Suprapubic skin (tissue), 4 donors: ENCODE results near the gene CSNK2A2. TPM values are rescaled to one million over a fixed set of nuclear protein-coding genes. Genes with fewer than 3 reads are reported as not detected.

Source experiments
- DNase-seq, 2 donors: peaks; one replicate each; pipeline ENCODE4 v3.0.0-alpha.2; 2019; ENCODE audit warnings: low spot score in 2 of 2
- H3K27ac ChIP-seq: fragments of 200-600 bp; sonication (generic); one replicate; pipeline ENCODE4 v1.5.1; 2019
- H3K27me3 ChIP-seq: fragments of 200-600 bp; sonication (generic); one replicate; pipeline ENCODE4 v1.5.1; 2019
- H3K36me3 ChIP-seq: fragments of 200-600 bp; sonication (generic); one replicate; pipeline ENCODE4 v1.5.1; 2019
- H3K4me1 ChIP-seq: fragments of 200-600 bp; sonication (generic); one replicate; pipeline ENCODE4 v1.5.1; 2019
- H3K4me3 ChIP-seq: fragments of 200-600 bp; sonication (generic); one replicate; pipeline ENCODE4 v1.5.1; 2019; ENCODE audit warnings: mild to moderate bottlenecking
- H3K9me3 ChIP-seq: fragments of 200-600 bp; sonication (generic); one replicate; pipeline ENCODE4 v1.5.1; 2019
- EP300 ChIP-seq: sonication (generic); formaldehyde crosslinking; IDR thresholded peaks from one replicate; pipeline ENCODE4 v1.6.1; 2017; ENCODE audit warnings: antibody characterized with exemption
- POLR2A ChIP-seq, 2 donors: fragments of 450-650 bp; IDR thresholded peaks; one replicate each; pipeline ENCODE4 v1.6.1; 2017; ENCODE audit warnings: antibody characterized with exemption in 2 of 2, mild to moderate bottlenecking in 2 of 2, moderate library complexity in 2 of 2
- POLR2AphosphoS5 ChIP-seq, 3 donors: sonication (generic); formaldehyde crosslinking; IDR thresholded peaks; one replicate each; pipeline ENCODE4 v1.6.1; 2017; ENCODE audit warnings: antibody characterized with exemption in 3 of 3
- WGBS: methylation state at CpG from one replicate; pipeline ENCODE4 v1.1.5; 2018; 5-methylcytosine and 5-hydroxymethylcytosine counted together
- total RNA-seq, 4 donors: library from RNA; depleted of rRNA; stranded (reverse); fragments of >200 nt; gene quantifications; one replicate each; pipeline ENCODE4 v1.1.0, GENCODE V29; 2016
- TF ChIP-seq, protein P1 (sequence below), 2 donors: fragments of 200-600 bp in 1 of 2; fragments of 450-650 bp in 1 of 2; sonication (generic) in 1 of 2; IDR thresholded peaks; one replicate each; pipeline ENCODE4 v1.5.1; 2016 to 2019; ENCODE audit warnings: antibody characterized with exemption in 2 of 2, mild to moderate bottlenecking in 1 of 2, moderate library complexity in 1 of 2

The CSNK2A2 gene
- total RNA-seq, 4 donors from 2014 or later: 53.3 to 112 (median 70.0) TPM

DNA sequence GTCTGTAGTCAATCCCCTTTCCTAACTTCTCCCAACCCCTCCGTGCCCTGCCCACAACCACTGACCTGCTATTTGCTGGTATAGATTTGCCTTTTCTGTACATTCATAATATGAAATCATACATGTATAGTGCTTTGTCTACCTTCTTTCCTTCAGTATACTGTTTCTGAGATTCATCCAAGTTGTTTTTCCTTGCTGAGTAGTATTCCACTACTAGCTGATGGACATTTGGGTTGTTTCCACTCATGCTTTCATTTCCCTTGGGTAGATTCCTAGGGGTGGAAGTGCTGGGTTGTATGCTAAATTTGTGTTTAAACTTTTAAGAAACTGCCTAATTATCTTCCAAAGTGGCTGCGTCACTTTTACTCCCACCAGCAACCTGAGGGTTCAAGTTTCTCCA, 27.7 kb downstream of the CSNK2A2 start:
- no peaks in the 10 kb centered on the region for H3K4me1 ChIP-seq
- TF ChIP-seq, protein P1, sequence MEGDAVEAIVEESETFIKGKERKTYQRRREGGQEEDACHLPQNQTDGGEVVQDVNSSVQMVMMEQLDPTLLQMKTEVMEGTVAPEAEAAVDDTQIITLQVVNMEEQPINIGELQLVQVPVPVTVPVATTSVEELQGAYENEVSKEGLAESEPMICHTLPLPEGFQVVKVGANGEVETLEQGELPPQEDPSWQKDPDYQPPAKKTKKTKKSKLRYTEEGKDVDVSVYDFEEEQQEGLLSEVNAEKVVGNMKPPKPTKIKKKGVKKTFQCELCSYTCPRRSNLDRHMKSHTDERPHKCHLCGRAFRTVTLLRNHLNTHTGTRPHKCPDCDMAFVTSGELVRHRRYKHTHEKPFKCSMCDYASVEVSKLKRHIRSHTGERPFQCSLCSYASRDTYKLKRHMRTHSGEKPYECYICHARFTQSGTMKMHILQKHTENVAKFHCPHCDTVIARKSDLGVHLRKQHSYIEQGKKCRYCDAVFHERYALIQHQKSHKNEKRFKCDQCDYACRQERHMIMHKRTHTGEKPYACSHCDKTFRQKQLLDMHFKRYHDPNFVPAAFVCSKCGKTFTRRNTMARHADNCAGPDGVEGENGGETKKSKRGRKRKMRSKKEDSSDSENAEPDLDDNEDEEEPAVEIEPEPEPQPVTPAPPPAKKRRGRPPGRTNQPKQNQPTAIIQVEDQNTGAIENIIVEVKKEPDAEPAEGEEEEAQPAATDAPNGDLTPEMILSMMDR (IDR thresholded peaks at IDR 0.05): no peak
- no peak for TF ChIP-seq POLR2AphosphoS5 (IDR thresholded peaks at IDR 0.05)
- TF ChIP-seq POLR2A (IDR thresholded peaks at IDR 0.05): no peak
- TF ChIP-seq EP300: no peak
- no peak for DNase-seq
- H3K27me3 ChIP-seq: no peaks in the 10 kb centered on the region
- H3K4me3 ChIP-seq: no peak overlapping the region
- no peak overlapping the region for H3K27ac ChIP-seq
- 95% methylated on average over 2 of the region's 2 CpGs for WGBS
- no peaks in the 10 kb centered on the region for H3K9me3 ChIP-seq
- peaks cover 93% of the 10 kb centered on the region for H3K36me3 ChIP-seq

DNA sequence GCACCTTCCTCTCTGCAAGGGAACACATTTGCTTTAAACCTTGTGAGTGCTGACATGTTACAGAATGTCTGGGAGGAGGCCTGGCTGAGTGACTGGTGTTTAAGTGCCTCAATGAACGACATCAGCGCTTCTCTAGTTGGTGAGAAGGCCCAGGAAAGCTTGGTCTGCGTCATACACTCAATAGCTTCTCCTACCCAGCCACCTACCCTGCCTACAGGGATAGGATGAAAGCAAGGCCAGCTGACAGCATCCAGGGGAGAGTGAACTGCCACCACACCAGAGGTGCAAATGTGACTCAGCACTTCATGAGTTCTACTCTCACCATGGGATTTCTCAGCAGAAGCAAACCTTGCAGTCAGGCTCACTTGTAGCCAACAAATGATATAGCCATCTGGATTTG, 37.1 kb downstream of the CSNK2A2 start:
- Histone ChIP-seq H3K36me3 (peaks cover 65% of the 10 kb centered on the region), H3K9me3 (no peaks in the 10 kb centered on the region), H3K4me3 (no peak overlapping the region), H3K27me3 (no peaks in the 10 kb centered on the region), H3K27ac (no peak overlapping the region), H3K4me1 (no peaks in the 10 kb centered on the region)
- WGBS: 86% methylated on average over 3 of the region's 3 CpGs
- DNase-seq: no peak
- TF ChIP-seq, protein P1 (IDR thresholded peaks at IDR 0.05): no peak

DNA sequence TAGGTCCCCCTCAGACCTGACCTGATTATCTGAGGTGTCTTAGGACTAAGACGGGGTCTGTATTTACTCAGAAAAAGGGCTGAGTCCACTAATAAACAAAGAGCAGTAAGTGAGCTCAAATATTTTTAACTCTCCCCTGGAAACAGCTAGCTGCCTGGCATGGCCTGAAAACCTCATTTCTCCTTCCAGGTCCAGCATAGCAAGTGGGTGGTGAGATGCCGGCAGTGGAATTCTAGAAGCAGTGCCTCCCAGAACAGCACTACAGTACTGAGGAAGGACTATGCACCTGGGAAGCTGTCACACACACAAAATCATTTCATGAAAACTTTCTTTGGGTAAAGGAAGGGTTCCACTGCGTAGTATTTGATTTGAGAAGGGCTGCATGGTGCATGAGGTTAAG, 39.2 kb downstream of the CSNK2A2 start:
- H3K36me3 ChIP-seq: peaks cover 44% of the 10 kb centered on the region
- no peak overlapping the region for H3K27ac ChIP-seq
- H3K4me1 ChIP-seq: no peaks in the 10 kb centered on the region
- H3K27me3 ChIP-seq: no peaks in the 10 kb centered on the region
- WGBS: 95% methylated on average over 3 of the region's 3 CpGs
- H3K4me3 ChIP-seq: no peak overlapping the region
- no peak for DNase-seq
- no peak for TF ChIP-seq POLR2A (IDR thresholded peaks at IDR 0.05)
- TF ChIP-seq, protein P1 (IDR thresholded peaks at IDR 0.05): no peak
- TF ChIP-seq EP300: no peak
- no peak for TF ChIP-seq POLR2AphosphoS5 (IDR thresholded peaks at IDR 0.05)
- no peaks in the 10 kb centered on the region for H3K9me3 ChIP-seq

DNA sequence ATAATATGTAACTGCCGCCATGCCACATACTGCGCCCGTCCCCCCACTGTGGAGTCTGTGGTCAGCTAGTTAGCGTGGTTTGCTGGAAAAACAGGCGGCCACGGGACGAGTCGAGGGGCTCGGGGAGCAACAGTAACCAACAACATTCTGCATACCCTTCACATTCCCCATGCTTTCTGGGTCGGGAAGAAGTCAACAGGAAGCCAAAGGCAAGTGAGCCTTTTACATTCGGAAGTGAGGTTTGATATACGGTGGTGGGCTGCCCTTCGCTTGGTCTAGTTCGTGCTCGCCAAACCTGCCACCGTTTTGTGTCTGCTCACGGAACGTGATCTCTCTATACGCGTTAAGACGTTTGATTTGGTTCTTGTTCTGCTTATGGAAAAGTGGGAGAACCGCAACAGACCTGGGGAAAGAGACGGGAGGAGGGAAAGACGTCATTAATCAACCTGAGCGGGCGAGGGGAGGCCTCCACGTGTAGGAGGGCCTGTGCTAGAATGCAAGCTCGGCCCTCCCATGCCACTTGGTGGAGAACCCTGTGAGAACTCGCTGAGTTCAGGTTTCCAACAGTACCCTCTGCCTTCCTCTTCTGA, 39.9 kb downstream of the CSNK2A2 start:
- 83% methylated on average over 29 of the region's 29 CpGs for WGBS
- Histone ChIP-seq H3K36me3 (peaks cover 37% of the 10 kb centered on the region), H3K27me3 (no peaks in the 10 kb centered on the region), H3K9me3 (no peaks in the 10 kb centered on the region), H3K27ac (no peak overlapping the region), H3K4me3 (no peak overlapping the region), H3K4me1 (no peaks in the 10 kb centered on the region)
- no peak for TF ChIP-seq POLR2AphosphoS5 (IDR thresholded peaks at IDR 0.05)
- no peak for DNase-seq

DNA sequence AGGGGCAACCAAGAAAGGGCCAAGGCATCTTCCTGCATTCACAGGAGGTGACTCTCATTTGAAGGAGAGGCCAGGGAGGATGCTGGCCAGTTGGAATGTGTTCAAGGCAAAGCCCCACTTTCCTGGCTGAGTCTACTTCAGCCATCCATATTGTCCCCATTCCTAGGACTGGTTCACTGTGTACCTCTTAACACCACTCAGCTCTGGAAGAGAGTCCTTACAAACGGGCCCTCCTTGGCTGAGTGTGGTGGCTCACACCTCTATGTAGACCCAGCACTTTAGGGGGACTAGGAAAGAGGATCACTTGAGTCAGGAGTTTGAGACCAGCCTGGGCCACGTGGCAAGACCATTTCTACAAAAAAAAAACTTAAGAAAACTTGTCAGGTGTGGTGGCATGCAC, 40.7 kb downstream of the CSNK2A2 start:
- no peak for DNase-seq
- H3K4me3 ChIP-seq: no peak overlapping the region
- no peaks in the 10 kb centered on the region for H3K4me1 ChIP-seq
- no peak overlapping the region for H3K27ac ChIP-seq
- H3K27me3 ChIP-seq: no peaks in the 10 kb centered on the region
- H3K9me3 ChIP-seq: no peaks in the 10 kb centered on the region
- peaks cover 29% of the 10 kb centered on the region for H3K36me3 ChIP-seq
- TF ChIP-seq EP300 (no peak), POLR2AphosphoS5 (IDR thresholded peaks at IDR 0.05) (no peak), POLR2A (IDR thresholded peaks at IDR 0.05) (no peak)
- TF ChIP-seq, protein P1 (IDR thresholded peaks at IDR 0.05): no peak
- 85% methylated on average over 2 of the region's 2 CpGs for WGBS

DNA sequence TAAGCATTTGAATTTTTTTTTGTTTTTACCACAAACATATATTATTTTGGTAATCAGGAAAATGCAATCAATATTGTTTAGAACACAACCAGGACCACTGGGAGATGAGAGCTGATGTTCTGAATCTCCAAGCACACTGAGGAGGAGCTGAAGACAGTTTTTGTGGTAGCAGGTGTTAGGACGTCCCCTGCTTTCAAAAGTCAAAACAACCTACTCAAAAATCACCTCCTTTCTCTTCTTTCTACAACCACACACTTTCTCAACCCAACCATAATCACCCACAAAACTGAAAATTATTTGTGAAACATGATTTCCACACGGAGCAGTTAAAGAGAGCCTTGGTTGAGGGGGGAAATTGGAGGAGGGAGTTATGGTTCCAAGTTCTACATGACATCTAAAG, 42.1 kb downstream of the CSNK2A2 start:
- WGBS: 71% methylated on average over 2 of the region's 2 CpGs

More for the DNA sequence above, 42.1 kb downstream of the CSNK2A2 start:
- Histone ChIP-seq H3K9me3 (no peaks in the 10 kb centered on the region), H3K27me3 (no peaks in the 10 kb centered on the region), H3K4me1 (no peaks in the 10 kb centered on the region), H3K27ac (no peak overlapping the region), H3K4me3 (no peak overlapping the region), H3K36me3 (peaks cover 15% of the 10 kb centered on the region)
- no peak for DNase-seq
- no peak for TF ChIP-seq POLR2A (IDR thresholded peaks at IDR 0.05)
- no peak for TF ChIP-seq EP300
- TF ChIP-seq POLR2AphosphoS5 (IDR thresholded peaks at IDR 0.05): no peak
